PC-3 (cell line): ENCODE results near the gene PSMD3.

Experiments
- CTCF ChIP-seq: fragments of 300-600 bp; sonication (generic); conservative IDR thresholded peaks from 2 replicates; pipeline ENCODE4 v1.5.1; 2017; ENCODE audit warnings: antibody characterized with exemption, low read depth, mild to moderate bottlenecking, low read length
- EZH2 ChIP-seq: fragments of 300-600 bp; sonication (generic); IDR thresholded peaks from one replicate; pipeline ENCODE4 v1.6.1; 2017; ENCODE audit warnings: antibody characterized with exemption, mild to moderate bottlenecking, low read length; ENCODE audit not compliant: unreplicated experiment

- TF ChIP-seq CTCF (no peak), EZH2 (no peak)
Observed at GRCh38 chr17:39988206-39988810, 7.7 kb downstream of the PSMD3 start.
